ENCODE measurements around the gene SCYGR6. TPM values are rescaled to one million over a fixed set of nuclear protein-coding genes. Genes with fewer than 3 reads are reported as not detected.

Gene SCYGR6
- polyA plus RNA-seq, 3 donors = not detected

DNA sequence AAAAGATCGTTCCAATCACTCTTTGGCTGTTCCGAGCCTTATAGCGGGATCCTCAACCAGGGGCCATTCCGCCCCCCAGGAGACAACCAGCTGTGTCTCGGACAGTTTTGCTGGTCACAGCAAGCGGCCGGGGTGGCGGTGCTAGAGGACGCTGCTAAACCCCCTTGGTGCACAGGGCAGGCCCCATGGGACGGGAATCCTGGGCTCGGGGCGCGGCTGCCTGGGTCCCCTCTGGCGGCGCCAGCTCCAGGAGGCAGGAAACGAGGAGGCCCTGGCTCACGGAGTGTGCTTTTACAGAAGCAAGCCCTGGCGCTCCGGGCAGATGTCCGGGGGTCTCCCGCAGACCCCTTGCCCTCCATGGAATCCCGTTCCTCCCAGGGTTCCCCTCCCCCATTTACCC, 43.3 kb upstream of the SCYGR6 start:
- no peaks in the 10 kb centered on the region for H3K27me3 ChIP-seq (ENCODE audit: control insufficient read depth in 2 of 2, insufficient read depth in 2 of 2, low read length in 2 of 2)
- H3K4me2 ChIP-seq (replicated peaks; ENCODE audit: extremely low read depth, low read length, poor library complexity, severe bottlenecking) = no peak overlapping the region
- H3K36me3 ChIP-seq (replicated peaks in 1 of 2; ENCODE audit: control insufficient read depth in 1 of 2, insufficient read depth in 2 of 2, low read length in 2 of 2) = no peaks in the 10 kb centered on the region
- H3K27ac ChIP-seq (ENCODE audit: low read depth in 1 of 2, low read length in 2 of 2) = no peak overlapping the region
- H3K9ac ChIP-seq (ENCODE audit: insufficient read depth, low read length, poor library complexity, severe bottlenecking) = no peak overlapping the region
- no peaks in the 10 kb centered on the region for H4K20me1 ChIP-seq (ENCODE audit: insufficient read depth, low read length)
- Mint-ChIP-seq H3K27me3 (ENCODE audit: low read depth in 3 of 3) (peaks cover 2 to 6% (median 3%) of the 10 kb centered on the region in 3 donors), H3K4me3 (no peak overlapping the region), H3K36me3 (no peaks in the 10 kb centered on the region), H3K27ac (no peak overlapping the region), H3K4me1 (peaks cover 4% of the 10 kb centered on the region), H3K9me3 (peaks cover 0 to 3% (median 0%) of the 10 kb centered on the region in 7 donors)
- no peaks in the 10 kb centered on the region for H3K4me1 ChIP-seq (ENCODE audit: control insufficient read depth in 1 of 2, insufficient read depth in 2 of 2, low read length in 2 of 2)
- intact Hi-C loops (cut with micrococcal nuclease) = loop anchor here in 1 of 2 donors (5.0 to 10.0 kb wide), 2 partner anchors 531 to 643 kb away; no protein-coding TSS in a partner anchor
- TF ChIP-seq, protein P1, sequence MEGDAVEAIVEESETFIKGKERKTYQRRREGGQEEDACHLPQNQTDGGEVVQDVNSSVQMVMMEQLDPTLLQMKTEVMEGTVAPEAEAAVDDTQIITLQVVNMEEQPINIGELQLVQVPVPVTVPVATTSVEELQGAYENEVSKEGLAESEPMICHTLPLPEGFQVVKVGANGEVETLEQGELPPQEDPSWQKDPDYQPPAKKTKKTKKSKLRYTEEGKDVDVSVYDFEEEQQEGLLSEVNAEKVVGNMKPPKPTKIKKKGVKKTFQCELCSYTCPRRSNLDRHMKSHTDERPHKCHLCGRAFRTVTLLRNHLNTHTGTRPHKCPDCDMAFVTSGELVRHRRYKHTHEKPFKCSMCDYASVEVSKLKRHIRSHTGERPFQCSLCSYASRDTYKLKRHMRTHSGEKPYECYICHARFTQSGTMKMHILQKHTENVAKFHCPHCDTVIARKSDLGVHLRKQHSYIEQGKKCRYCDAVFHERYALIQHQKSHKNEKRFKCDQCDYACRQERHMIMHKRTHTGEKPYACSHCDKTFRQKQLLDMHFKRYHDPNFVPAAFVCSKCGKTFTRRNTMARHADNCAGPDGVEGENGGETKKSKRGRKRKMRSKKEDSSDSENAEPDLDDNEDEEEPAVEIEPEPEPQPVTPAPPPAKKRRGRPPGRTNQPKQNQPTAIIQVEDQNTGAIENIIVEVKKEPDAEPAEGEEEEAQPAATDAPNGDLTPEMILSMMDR (IDR thresholded peaks at IDR 0.05) = no peak
- H2AFZ ChIP-seq (ENCODE audit: insufficient read depth, low read depth, low read length, poor library complexity, severe bottlenecking) = no peak overlapping the region
- no peak overlapping the region for H3K4me3 ChIP-seq (replicated peaks in 1 of 3; ENCODE audit: low read depth in 2 of 3, low read length in 3 of 3)
- no peak for DNase-seq
- no peaks in the 10 kb centered on the region for H3K79me2 ChIP-seq (ENCODE audit: insufficient read depth, low read length)
- H3K9me3 ChIP-seq (replicated peaks in 1 of 2; ENCODE audit: control insufficient read depth in 1 of 2, insufficient read depth in 1 of 2, low read length in 2 of 2) = no peaks in the 10 kb centered on the region
- WGBS (ENCODE audit: insufficient coverage) = 92% methylated on average over 22 of the region's 22 CpGs

DNA sequence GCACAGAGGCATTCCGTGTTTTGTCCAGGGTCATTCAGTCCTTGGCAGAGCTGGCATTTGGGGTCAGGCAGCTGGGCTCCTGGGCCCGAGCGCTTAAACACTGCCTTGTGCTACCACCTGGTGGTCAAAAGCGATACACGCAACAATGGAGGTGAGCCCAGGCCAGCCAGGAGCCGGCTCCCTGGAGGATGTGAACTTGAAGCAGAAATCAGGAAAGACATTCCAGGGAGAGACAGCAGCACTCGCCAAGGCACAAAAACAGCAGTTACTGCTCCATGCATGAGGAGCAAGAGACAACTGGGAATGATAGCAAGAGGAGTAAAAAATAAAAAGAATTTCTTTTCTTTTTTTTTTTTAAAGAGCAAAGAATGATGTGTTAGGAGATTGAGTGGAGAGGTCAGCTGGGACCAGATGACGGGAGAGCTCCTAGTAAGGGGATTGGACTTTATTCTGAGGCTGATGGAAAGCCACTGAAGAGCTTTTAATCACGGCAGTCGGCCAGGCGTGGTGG, 41.9 kb upstream of the SCYGR6 start:
- Mint-ChIP-seq H3K4me3 (no peak overlapping the region), H3K27ac (no peak overlapping the region), H3K4me1 (peaks cover 4% of the 10 kb centered on the region), H3K27me3 (ENCODE audit: low read depth in 3 of 3) (peaks cover 3 to 6% (median 4%) of the 10 kb centered on the region in 3 donors), H3K36me3 (no peaks in the 10 kb centered on the region), H3K9me3 (peaks cover 0 to 3% (median 0%) of the 10 kb centered on the region in 7 donors)
- intact Hi-C loops (cut with micrococcal nuclease) = loop anchor here in 1 of 2 donors (5.0 to 10.0 kb wide), 2 partner anchors 529 to 642 kb away; no protein-coding TSS in a partner anchor
- Histone ChIP-seq H3K79me2 (ENCODE audit: insufficient read depth, low read length) (no peaks in the 10 kb centered on the region), H4K20me1 (ENCODE audit: insufficient read depth, low read length) (no peaks in the 10 kb centered on the region), H3K27ac (ENCODE audit: low read depth in 1 of 2, low read length in 2 of 2) (no peak overlapping the region), H3K36me3 (replicated peaks in 1 of 2; ENCODE audit: control insufficient read depth in 1 of 2, insufficient read depth in 2 of 2, low read length in 2 of 2) (no peaks in the 10 kb centered on the region), H3K9me3 (replicated peaks in 1 of 2; ENCODE audit: control insufficient read depth in 1 of 2, insufficient read depth in 1 of 2, low read length in 2 of 2) (no peaks in the 10 kb centered on the region), H3K4me2 (replicated peaks; ENCODE audit: extremely low read depth, low read length, poor library complexity, severe bottlenecking) (no peak overlapping the region), H3K27me3 (ENCODE audit: control insufficient read depth in 2 of 2, insufficient read depth in 2 of 2, low read length in 2 of 2) (no peaks in the 10 kb centered on the region), H3K4me3 (replicated peaks in 1 of 3; ENCODE audit: low read depth in 2 of 3, low read length in 3 of 3) (no peak overlapping the region), H2AFZ (ENCODE audit: insufficient read depth, low read depth, low read length, poor library complexity, severe bottlenecking) (no peak overlapping the region), H3K4me1 (ENCODE audit: control insufficient read depth in 1 of 2, insufficient read depth in 2 of 2, low read length in 2 of 2) (no peaks in the 10 kb centered on the region), H3K9ac (ENCODE audit: insufficient read depth, low read length, poor library complexity, severe bottlenecking) (no peak overlapping the region)
- TF ChIP-seq, protein P1 (IDR thresholded peaks at IDR 0.05) = peak; percentile 86
- WGBS (ENCODE audit: insufficient coverage) = 21% methylated on average over 9 of the region's 11 CpGs
- peak; percentile 36 to 61 (median 60) for DNase-seq
